ENCODE results near the gene ZNF320. TPM values are rescaled to one million over a fixed set of nuclear protein-coding genes. Genes with fewer than 3 reads are reported as not detected.

ZNF320 gene
- total and polyA plus RNA-seq, 9 of the 15 experiments (the other 6 are each of a cell fraction or from before 2014, with no cell fraction given) = 5.4 to 25.6 (median 11.7) TPM

DNA sequence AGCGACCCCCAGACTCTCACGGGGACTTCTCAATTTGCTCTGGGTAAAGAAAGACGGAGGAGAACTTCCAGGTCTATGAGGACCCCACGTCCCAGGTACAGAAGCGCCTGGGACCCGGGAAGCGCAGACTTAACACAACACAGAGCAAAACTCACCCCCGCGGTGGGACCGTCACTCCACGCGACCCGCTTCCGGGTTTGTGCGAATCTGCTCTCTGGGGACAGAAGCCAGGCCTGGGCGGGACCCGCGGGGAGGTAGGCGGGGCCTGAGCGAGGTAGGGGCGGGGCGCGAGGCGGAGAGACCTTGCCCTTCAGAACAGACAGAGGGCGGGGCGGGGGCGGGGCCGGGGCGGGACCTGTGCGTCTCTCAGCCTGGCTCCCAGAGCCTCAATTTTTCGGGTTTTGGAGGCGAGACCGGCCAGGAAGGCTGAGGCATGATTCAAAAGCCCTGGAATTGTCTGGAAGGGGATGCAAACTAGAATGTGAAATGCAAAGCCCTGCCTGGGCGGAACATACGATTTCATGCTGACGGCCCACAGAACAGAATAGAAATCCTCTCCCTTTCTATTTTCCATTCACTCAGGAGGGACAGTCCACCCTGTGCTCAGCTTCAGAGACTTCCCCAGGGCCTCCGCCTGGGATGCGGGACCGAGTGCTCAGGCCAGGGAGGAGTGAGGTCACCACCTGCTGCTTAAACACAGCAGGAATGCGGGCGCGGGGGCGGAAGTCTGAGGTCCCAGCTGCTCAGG, 45.1 kb upstream of the ZNF320 start:
- peaks cover 49% of the 10 kb centered on the region for H3K79me2 ChIP-seq (ENCODE audit: control insufficient read depth, insufficient read depth, low read length)
- H3K9me1 ChIP-seq (ENCODE audit: control insufficient read depth, insufficient read depth, low read length) = no peaks in the 10 kb centered on the region
- peak overlapping the region; percentile 97 for H3K27ac ChIP-seq (ENCODE audit: extremely low read depth, low read depth, low read length)
- H4K20me1 ChIP-seq (replicated peaks; ENCODE audit: control insufficient read depth, insufficient read depth, low read length) = no peaks in the 10 kb centered on the region
- DNase-seq (ENCODE audit: extremely low read depth in 1 of 4, low spot score in 3 of 4) (peak; percentile 78 to 95 (median 84)), FAIRE-seq (peak; percentile 80), ATAC-seq (peak; percentile 99)
- in situ Hi-C loops (cut with MboI) (no loop called here), intact Hi-C loops (cut with micrococcal nuclease) (no loop called here)
- H3K9ac ChIP-seq (ENCODE audit: insufficient read depth in 1 of 2, low read depth in 2 of 2, low read length in 2 of 2) = peak overlapping the region; percentile 91 to 96
- H3K36me3 ChIP-seq (ENCODE audit: control insufficient read depth, insufficient read depth, low read length) = peaks cover 8% of the 10 kb centered on the region; the same call in 1 of the 3 replicates
- peak overlapping the region; percentile 92 for H2AFZ ChIP-seq (ENCODE audit: low read depth, low read length)
- peak overlapping the region; percentile 87 for H3K4me2 ChIP-seq (ENCODE audit: insufficient read depth, low read length)
- WGBS (ENCODE audit: insufficient coverage, low coverage, missing lambda C conversion rate) = 2% methylated on average over 31 of the region's 43 CpGs
- peaks cover 3% of the 10 kb centered on the region; the same call in 1 of the 2 replicates for H3K9me3 ChIP-seq (replicated peaks; ENCODE audit: control insufficient read depth, insufficient read depth, low read depth, low read length)
- peaks cover 14 to 31% of the 10 kb centered on the region in 2 experiments for H3K4me1 ChIP-seq (replicated peaks in 1 of 2; ENCODE audit: control insufficient read depth in 2 of 2, insufficient read depth in 2 of 2, low read length in 2 of 2)
- BruUV-seq (replicated peaks) = no TSS peak
- ChIA-PET POLR2A (interaction anchor here (0.7 kb wide), 1 partner anchor 19 kb away, joined by 3 read pairs; no protein-coding TSS in a partner anchor), CTCF (ENCODE audit: low intra/inter-chr PET ratio) (no interaction called here)
- no peaks in the 10 kb centered on the region for H3K27me3 ChIP-seq (ENCODE audit: control insufficient read depth in 2 of 2, insufficient read depth in 2 of 2, low read length in 2 of 2)
- H3K4me3 ChIP-seq = peak overlapping the region; percentile 95
- TF ChIP-seq, protein P1, sequence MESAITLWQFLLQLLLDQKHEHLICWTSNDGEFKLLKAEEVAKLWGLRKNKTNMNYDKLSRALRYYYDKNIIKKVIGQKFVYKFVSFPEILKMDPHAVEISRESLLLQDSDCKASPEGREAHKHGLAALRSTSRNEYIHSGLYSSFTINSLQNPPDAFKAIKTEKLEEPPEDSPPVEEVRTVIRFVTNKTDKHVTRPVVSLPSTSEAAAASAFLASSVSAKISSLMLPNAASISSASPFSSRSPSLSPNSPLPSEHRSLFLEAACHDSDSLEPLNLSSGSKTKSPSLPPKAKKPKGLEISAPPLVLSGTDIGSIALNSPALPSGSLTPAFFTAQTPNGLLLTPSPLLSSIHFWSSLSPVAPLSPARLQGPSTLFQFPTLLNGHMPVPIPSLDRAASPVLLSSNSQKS (CRISPR knock-in tag; IDR thresholded peaks at IDR 0.05) = no peak
- TF ChIP-seq ZC3H4 (CRISPR knock-in tag; IDR thresholded peaks at IDR 0.05; ENCODE audit: borderline replicate concordance) (no peak), NONO (IDR thresholded peaks at IDR 0.05; ENCODE audit: low read depth in 2 of 2, low read length in 1 of 2) (0 out of 4 replicates have a peak, but pooled peaks of 1 of the 2 experiments have one; percentile 42), DACH1 (IDR thresholded peaks at IDR 0.05; ENCODE audit: partially characterized antibody) (no peak)
- TF ChIP-seq, protein P2, sequence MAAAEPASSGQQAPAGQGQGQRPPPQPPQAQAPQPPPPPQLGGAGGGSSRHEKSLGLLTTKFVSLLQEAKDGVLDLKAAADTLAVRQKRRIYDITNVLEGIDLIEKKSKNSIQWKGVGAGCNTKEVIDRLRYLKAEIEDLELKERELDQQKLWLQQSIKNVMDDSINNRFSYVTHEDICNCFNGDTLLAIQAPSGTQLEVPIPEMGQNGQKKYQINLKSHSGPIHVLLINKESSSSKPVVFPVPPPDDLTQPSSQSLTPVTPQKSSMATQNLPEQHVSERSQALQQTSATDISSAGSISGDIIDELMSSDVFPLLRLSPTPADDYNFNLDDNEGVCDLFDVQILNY (CRISPR knock-in tag; IDR thresholded peaks at IDR 0.05) = no peak
- TF ChIP-seq, protein P3, sequence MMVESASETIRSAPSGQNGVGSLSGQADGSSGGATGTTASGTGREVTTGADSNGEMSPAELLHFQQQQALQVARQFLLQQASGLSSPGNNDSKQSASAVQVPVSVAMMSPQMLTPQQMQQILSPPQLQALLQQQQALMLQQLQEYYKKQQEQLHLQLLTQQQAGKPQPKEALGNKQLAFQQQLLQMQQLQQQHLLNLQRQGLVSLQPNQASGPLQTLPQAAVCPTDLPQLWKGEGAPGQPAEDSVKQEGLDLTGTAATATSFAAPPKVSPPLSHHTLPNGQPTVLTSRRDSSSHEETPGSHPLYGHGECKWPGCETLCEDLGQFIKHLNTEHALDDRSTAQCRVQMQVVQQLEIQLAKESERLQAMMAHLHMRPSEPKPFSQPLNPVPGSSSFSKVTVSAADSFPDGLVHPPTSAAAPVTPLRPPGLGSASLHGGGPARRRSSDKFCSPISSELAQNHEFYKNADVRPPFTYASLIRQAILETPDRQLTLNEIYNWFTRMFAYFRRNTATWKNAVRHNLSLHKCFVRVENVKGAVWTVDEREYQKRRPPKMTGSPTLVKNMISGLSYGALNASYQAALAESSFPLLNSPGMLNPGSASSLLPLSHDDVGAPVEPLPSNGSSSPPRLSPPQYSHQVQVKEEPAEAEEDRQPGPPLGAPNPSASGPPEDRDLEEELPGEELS (CRISPR knock-in tag; IDR thresholded peaks at IDR 0.05; ENCODE audit: borderline replicate concordance) = no peak
- TF ChIP-seq, protein P4, sequence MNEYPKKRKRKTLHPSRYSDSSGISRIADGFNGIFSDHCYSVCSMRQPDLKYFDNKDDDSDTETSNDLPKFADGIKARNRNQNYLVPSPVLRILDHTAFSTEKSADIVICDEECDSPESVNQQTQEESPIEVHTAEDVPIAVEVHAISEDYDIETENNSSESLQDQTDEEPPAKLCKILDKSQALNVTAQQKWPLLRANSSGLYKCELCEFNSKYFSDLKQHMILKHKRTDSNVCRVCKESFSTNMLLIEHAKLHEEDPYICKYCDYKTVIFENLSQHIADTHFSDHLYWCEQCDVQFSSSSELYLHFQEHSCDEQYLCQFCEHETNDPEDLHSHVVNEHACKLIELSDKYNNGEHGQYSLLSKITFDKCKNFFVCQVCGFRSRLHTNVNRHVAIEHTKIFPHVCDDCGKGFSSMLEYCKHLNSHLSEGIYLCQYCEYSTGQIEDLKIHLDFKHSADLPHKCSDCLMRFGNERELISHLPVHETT (CRISPR knock-in tag; conservative IDR thresholded peaks at IDR 0.05 in 1 of 2, IDR thresholded peaks at IDR 0.05 in 1 of 2) = no peak
- TF ChIP-seq, protein P5, sequence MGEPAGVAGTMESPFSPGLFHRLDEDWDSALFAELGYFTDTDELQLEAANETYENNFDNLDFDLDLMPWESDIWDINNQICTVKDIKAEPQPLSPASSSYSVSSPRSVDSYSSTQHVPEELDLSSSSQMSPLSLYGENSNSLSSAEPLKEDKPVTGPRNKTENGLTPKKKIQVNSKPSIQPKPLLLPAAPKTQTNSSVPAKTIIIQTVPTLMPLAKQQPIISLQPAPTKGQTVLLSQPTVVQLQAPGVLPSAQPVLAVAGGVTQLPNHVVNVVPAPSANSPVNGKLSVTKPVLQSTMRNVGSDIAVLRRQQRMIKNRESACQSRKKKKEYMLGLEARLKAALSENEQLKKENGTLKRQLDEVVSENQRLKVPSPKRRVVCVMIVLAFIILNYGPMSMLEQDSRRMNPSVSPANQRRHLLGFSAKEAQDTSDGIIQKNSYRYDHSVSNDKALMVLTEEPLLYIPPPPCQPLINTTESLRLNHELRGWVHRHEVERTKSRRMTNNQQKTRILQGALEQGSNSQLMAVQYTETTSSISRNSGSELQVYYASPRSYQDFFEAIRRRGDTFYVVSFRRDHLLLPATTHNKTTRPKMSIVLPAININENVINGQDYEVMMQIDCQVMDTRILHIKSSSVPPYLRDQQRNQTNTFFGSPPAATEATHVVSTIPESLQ (CRISPR knock-in tag; IDR thresholded peaks at IDR 0.05) = no peak

Measured in K562 (cell line).